CD4-positive, alpha-beta T cell (primary cell): ENCODE measurements around the gene OR51D1. TPM values are rescaled to one million over a fixed set of nuclear protein-coding genes. Genes with fewer than 3 reads are reported as not detected.

Source experiments
- ATAC-seq: fragments of 200-7000 bp; cut with Tn5 transposase; one replicate; pipeline ENCODE4 v1.10.0; 2022; ENCODE audit warnings: mild to moderate bottlenecking; ENCODE audit not compliant: poor library complexity
- CTCF ChIA-PET: fragments of 350-600 bp; sonication (Branson Sonifier 250); formaldehyde crosslinking; loops from one replicate; lab custom pipeline; 2021; ENCODE audit warnings: antibody characterized with exemption, inconsistent platforms; lab: Charles Lee
- POLR2A ChIA-PET: fragments of 350-600 bp; sonication (Branson Sonifier 250); formaldehyde crosslinking; loops from one replicate; lab custom pipeline; 2021; ENCODE audit warnings: antibody characterized with exemption, inconsistent platforms; lab: Charles Lee
- DNase-seq, 14 experiments: peaks; one replicate each; pipeline ENCODE4 v3.0.0-alpha.2; 2013 to 2020; ENCODE audit warnings: mixed read lengths in 2 of 14
- H3K27ac ChIP-seq, 2 donors: one replicate each; pipeline versions ENCODE4 v1.5.1 to v1.7.0; 2013; ENCODE audit warnings: low read length in 2 of 2, low read depth in 1 of 2, mild to moderate bottlenecking in 1 of 2
- H3K27me3 ChIP-seq, 2 experiments: 1 replicate in 1 of 2; 2 replicates in 1 of 2; pipeline versions ENCODE4 v1.6.1 to v1.7.0; 2013; ENCODE audit warnings: low read length in 2 of 2, control low read depth in 1 of 2, mild to moderate bottlenecking in 1 of 2, moderate library complexity in 1 of 2; ENCODE audit not compliant: insufficient read depth in 2 of 2, control insufficient read depth in 1 of 2
- H3K36me3 ChIP-seq: one replicate; pipeline ENCODE4 v1.6.1; 2013; ENCODE audit warnings: low read length, control low read depth; ENCODE audit not compliant: insufficient read depth
- H3K4me1 ChIP-seq: one replicate; pipeline ENCODE4 v1.6.1; 2013; ENCODE audit warnings: low read length, control low read depth; ENCODE audit not compliant: insufficient read depth
- H3K4me3 ChIP-seq: one replicate; pipeline ENCODE4 v1.5.1; 2013; ENCODE audit warnings: mild to moderate bottlenecking, low read length, moderate library complexity
- H3K9me3 ChIP-seq, 2 experiments: 1 replicate in 1 of 2; 2 replicates in 1 of 2; pipeline versions ENCODE4 v1.6.1 to v1.7.0; 2013; ENCODE audit warnings: low read length in 2 of 2, mild to moderate bottlenecking in 2 of 2, control low read depth in 1 of 2, moderate library complexity in 1 of 2; ENCODE audit not compliant: control insufficient read depth in 1 of 2, insufficient read depth in 1 of 2
- H3K27ac Mint-ChIP-seq: one replicate; pipeline ENCODE4 v1.8.0; 2020; ENCODE audit warnings: mixed read lengths
- H3K27me3 Mint-ChIP-seq: one replicate; pipeline ENCODE4 v1.8.0; 2021; ENCODE audit warnings: mixed read lengths
- H3K36me3 Mint-ChIP-seq: one replicate; pipeline ENCODE4 v1.8.0; 2021; ENCODE audit warnings: low read depth, mixed read lengths
- H3K4me1 Mint-ChIP-seq: one replicate; pipeline ENCODE4 v1.8.0; 2021; ENCODE audit warnings: low read depth, mixed read lengths
- H3K4me3 Mint-ChIP-seq: one replicate; pipeline ENCODE4 v1.8.0; 2020; ENCODE audit warnings: mild to moderate bottlenecking, mixed read lengths
- H3K9me3 Mint-ChIP-seq: one replicate; pipeline ENCODE4 v1.8.0; 2020; ENCODE audit warnings: mixed read lengths
- intact Hi-C, 2 experiments: fragments of 100-400 bp; cut with DNase I in 1 of 2; cut with micrococcal nuclease in 1 of 2; formaldehyde crosslinking; loops; one replicate each; pipeline versions ENCODE4 v1.15.1 to v1.9.0; 2023 to 2025; cut with DNase I, micrococcal nuclease
- total RNA-seq, 174 experiments: library from RNA in 2 of 174; stranded (reverse) in 2 of 174; gene quantifications; one replicate each; pipeline ENCODE4 v1.2.3 and lab custom pipeline; 2021 to 2026
- TF ChIP-seq, protein P1 (sequence below): fragments of 200-600 bp; IDR thresholded peaks from one replicate; pipeline ENCODE4 v1.8.0; 2022; ENCODE audit warnings: antibody characterized with exemption, mild to moderate bottlenecking

OR51D1 gene
- total RNA-seq, 2 experiments from 2014 or later, result not detected

GRCh38 chr11:4665424-4665823 lies 28.1 kb downstream of the OR51D1 start:
- H3K4me3 ChIP-seq, result no peak overlapping the region
- CTCF ChIA-PET, result no interaction called here
- POLR2A ChIA-PET, result no interaction called here
- Mint-ChIP-seq H3K4me1 (no peaks in the 10 kb centered on the region), H3K4me3 (no peak overlapping the region), H3K9me3 (no peaks in the 10 kb centered on the region), H3K27me3 (peaks cover 28% of the 10 kb centered on the region), H3K27ac (no peak overlapping the region), H3K36me3 (no peaks in the 10 kb centered on the region)
- no peak overlapping the region for H3K27ac ChIP-seq
- ATAC-seq, result no peak
- TF ChIP-seq, protein P1, sequence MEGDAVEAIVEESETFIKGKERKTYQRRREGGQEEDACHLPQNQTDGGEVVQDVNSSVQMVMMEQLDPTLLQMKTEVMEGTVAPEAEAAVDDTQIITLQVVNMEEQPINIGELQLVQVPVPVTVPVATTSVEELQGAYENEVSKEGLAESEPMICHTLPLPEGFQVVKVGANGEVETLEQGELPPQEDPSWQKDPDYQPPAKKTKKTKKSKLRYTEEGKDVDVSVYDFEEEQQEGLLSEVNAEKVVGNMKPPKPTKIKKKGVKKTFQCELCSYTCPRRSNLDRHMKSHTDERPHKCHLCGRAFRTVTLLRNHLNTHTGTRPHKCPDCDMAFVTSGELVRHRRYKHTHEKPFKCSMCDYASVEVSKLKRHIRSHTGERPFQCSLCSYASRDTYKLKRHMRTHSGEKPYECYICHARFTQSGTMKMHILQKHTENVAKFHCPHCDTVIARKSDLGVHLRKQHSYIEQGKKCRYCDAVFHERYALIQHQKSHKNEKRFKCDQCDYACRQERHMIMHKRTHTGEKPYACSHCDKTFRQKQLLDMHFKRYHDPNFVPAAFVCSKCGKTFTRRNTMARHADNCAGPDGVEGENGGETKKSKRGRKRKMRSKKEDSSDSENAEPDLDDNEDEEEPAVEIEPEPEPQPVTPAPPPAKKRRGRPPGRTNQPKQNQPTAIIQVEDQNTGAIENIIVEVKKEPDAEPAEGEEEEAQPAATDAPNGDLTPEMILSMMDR, result no peak
- DNase-seq, result no peak
- H3K9me3 ChIP-seq, result no peaks in the 10 kb centered on the region
- no peaks in the 10 kb centered on the region for H3K36me3 ChIP-seq
- no peaks in the 10 kb centered on the region for H3K4me1 ChIP-seq
- intact Hi-C loops, result no loop called here
- H3K27me3 ChIP-seq, result no peaks in the 10 kb centered on the region

DNA sequence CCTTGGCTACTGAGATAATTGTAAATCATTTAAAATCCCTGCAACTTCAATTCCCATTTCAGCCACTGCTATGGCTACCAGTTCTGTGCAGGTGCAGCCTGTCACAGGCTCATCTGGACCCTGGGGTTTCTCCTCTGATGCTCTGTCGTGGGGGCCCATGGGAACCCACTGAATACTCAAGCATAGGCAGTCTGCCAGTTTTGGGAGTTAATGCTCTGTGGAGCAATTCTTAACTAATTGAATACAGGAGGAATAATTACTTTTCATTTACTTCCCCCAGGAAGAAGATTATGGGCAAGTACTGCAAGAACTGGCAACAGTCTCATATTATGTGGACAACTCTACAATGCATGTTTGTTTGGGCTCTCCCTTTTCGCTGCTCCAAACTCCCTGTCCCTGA lies 34.5 kb downstream of the OR51D1 start:
- no peaks in the 10 kb centered on the region for H3K9me3 ChIP-seq
- intact Hi-C loops, result no loop called here
- H3K36me3 ChIP-seq, result no peaks in the 10 kb centered on the region
- no peak overlapping the region for H3K4me3 ChIP-seq
- no peaks in the 10 kb centered on the region for H3K4me1 ChIP-seq
- CTCF ChIA-PET, result no interaction called here
- Mint-ChIP-seq H3K4me1 (no peaks in the 10 kb centered on the region), H3K27ac (no peak overlapping the region), H3K27me3 (peaks cover 46% of the 10 kb centered on the region), H3K9me3 (no peaks in the 10 kb centered on the region), H3K4me3 (no peak overlapping the region), H3K36me3 (no peaks in the 10 kb centered on the region)
- POLR2A ChIA-PET, result no interaction called here
- TF ChIP-seq, protein P1, result no peak
- no peak for DNase-seq
- no peak overlapping the region for H3K27ac ChIP-seq
- no peak for ATAC-seq
- H3K27me3 ChIP-seq, result peaks cover 3 to 6% of the 10 kb centered on the region in 2 experiments

DNA sequence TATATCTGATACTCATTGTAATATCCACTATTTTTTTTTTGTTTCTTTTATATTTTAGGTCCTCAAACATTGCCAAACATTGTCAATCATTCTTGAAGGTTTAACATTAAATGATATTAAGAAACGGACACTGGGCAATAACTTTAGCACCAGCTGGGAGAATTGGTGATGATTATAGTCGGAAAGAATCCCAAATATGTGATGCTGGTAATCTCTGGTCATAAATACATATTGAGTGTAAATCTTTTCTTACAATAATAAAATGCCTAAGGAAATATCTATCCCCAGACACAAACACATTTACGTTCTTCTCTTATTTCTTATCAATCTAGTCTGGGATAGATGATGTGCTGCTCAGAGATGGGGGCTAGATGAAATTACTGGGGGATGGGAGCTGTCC lies 35.2 kb downstream of the OR51D1 start:
- ChIA-PET CTCF (no interaction called here), POLR2A (no interaction called here)
- Mint-ChIP-seq H3K9me3 (no peaks in the 10 kb centered on the region), H3K36me3 (no peaks in the 10 kb centered on the region), H3K27ac (no peak overlapping the region), H3K27me3 (peaks cover 47% of the 10 kb centered on the region), H3K4me1 (no peaks in the 10 kb centered on the region), H3K4me3 (no peak overlapping the region)
- Histone ChIP-seq H3K27ac (no peak overlapping the region), H3K36me3 (no peaks in the 10 kb centered on the region), H3K9me3 (no peaks in the 10 kb centered on the region), H3K4me1 (no peaks in the 10 kb centered on the region), H3K4me3 (no peak overlapping the region), H3K27me3 (peaks cover 3 to 6% of the 10 kb centered on the region in 2 experiments)
- TF ChIP-seq, protein P1, result no peak
- intact Hi-C loops, result no loop called here
- ATAC-seq (no peak), DNase-seq (no peak)
